ENCODE results near the gene ERCC2. TPM values are rescaled to one million over a fixed set of nuclear protein-coding genes. Genes with fewer than 3 reads are reported as not detected.

Gene ERCC2
- total RNA-seq, 4 donors from 2014 or later = 9.4 to 19.2 (median 15.9) TPM

DNA sequence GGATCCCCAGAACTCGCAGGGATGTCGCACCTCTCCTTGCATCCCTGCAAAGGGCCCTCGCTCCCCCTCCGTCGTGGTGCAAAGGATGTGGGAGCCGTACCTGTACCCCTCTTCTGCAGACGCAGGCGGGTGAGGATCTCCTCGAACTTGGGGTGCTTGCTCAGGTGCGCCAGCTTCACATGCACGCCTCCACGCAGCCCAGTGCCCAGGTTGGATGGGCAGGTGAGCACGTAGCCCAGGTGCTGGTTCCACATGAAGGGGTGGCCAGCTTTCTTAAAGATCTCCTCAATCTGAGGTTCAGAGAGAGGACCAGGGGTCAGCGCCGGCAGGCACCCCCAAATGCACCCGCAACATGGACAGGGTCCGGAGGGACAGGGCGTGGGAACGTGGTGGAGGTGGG is 63.0 kb downstream of the ERCC2 start:
- no peaks in the 10 kb centered on the region for H3K27me3 ChIP-seq
- no peak overlapping the region for H3K27ac ChIP-seq
- 87 to 96% methylated on average over 9 to 15 of the region's 19 CpGs for WGBS, 2 donors
- intact Hi-C loops (cut with DNase I) = no loop called here
- H3K4me1 ChIP-seq = no peaks in the 10 kb centered on the region
- no peaks in the 10 kb centered on the region for H3K36me3 ChIP-seq
- TF ChIP-seq CTCF (IDR thresholded peaks at IDR 0.05) = no peak
- TF ChIP-seq POLR2A (IDR thresholded peaks at IDR 0.05) = no peak
- no peak for DNase-seq
- no peaks in the 10 kb centered on the region for H3K9me3 ChIP-seq
- H3K4me3 ChIP-seq (replicated peaks in 1 of 3) = no peak overlapping the region

GRCh38 chr19:45306518-45307027 is 63.8 kb downstream of the ERCC2 start:
- no peak for TF ChIP-seq POLR2A (IDR thresholded peaks at IDR 0.05)
- no peak for TF ChIP-seq CTCF (IDR thresholded peaks at IDR 0.05)
- intact Hi-C loops (cut with DNase I) = no loop called here
- H3K9me3 ChIP-seq = no peaks in the 10 kb centered on the region
- 63 to 67% methylated on average over 17 of the region's 18 CpGs for WGBS, 2 donors
- no peak for DNase-seq
- no peaks in the 10 kb centered on the region for H3K36me3 ChIP-seq
- H3K27me3 ChIP-seq = no peaks in the 10 kb centered on the region
- H3K4me1 ChIP-seq = no peaks in the 10 kb centered on the region
- no peak overlapping the region for H3K4me3 ChIP-seq (replicated peaks in 1 of 3)
- H3K27ac ChIP-seq = no peak overlapping the region

- no peak overlapping the region for H3K27ac ChIP-seq
- WGBS, 2 donors = 55 to 56% methylated on average over 8 to 9 of the region's 9 CpGs
- H3K4me1 ChIP-seq = no peaks in the 10 kb centered on the region
- H3K9me3 ChIP-seq = no peaks in the 10 kb centered on the region
- peaks cover 0 to 1% of the 10 kb centered on the region in 2 donors for H3K36me3 ChIP-seq
- no peak for TF ChIP-seq POLR2A (IDR thresholded peaks at IDR 0.05)
- no peak for TF ChIP-seq CTCF (IDR thresholded peaks at IDR 0.05)
- DNase-seq = no peak
- no peaks in the 10 kb centered on the region for H3K27me3 ChIP-seq
- H3K4me3 ChIP-seq (replicated peaks in 1 of 3) = no peak overlapping the region
- intact Hi-C loops (cut with DNase I) = no loop called here
Measured at GRCh38 chr19:45306040-45306439, 64.3 kb downstream of the ERCC2 start.

- H3K27me3 ChIP-seq = no peaks in the 10 kb centered on the region
- DNase-seq = no peak
- WGBS, 2 donors = 24 to 25% methylated on average over 5 of the region's 5 CpGs
Measured at GRCh38 chr19:45305421-45305820, 65.0 kb downstream of the ERCC2 start.

DNA sequence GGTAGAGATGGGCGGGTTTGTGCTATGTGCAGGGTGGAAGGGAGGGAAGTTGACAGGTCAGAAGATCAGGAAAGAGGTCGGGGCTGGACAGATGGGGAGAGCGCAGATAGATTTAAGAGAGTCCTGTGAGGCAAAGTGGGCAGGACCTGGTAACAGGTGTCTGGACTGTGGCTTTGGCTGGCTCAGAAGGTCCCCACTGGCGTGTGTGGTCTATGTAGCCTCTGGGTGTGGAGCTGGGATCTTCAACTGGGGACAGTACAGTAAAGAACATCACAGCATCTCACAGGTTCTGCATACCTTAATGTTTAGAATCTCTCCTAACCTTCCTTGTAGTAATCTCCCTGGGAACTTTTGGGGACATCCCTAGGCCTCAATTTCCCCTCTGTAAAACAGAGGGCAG is 65.4 kb downstream of the ERCC2 start:
- Histone ChIP-seq H3K27me3 (no peaks in the 10 kb centered on the region), H3K4me3 (replicated peaks in 1 of 3) (no peak overlapping the region), H3K4me1 (no peaks in the 10 kb centered on the region), H3K9me3 (no peaks in the 10 kb centered on the region), H3K36me3 (peaks cover 0 to 4% of the 10 kb centered on the region in 2 donors), H3K27ac (no peak overlapping the region)
- no peak for TF ChIP-seq CTCF (IDR thresholded peaks at IDR 0.05)
- no peak for TF ChIP-seq POLR2A (IDR thresholded peaks at IDR 0.05)
- 60 to 70% methylated on average over 4 of the region's 4 CpGs for WGBS, 2 donors
- no peak for DNase-seq
- intact Hi-C loops (cut with DNase I) = no loop called here

More at GRCh38 chr19:45305421-45305820, 65.0 kb downstream of the ERCC2 start:
- H3K9me3 ChIP-seq = no peaks in the 10 kb centered on the region
- TF ChIP-seq POLR2A (IDR thresholded peaks at IDR 0.05) (no peak), CTCF (IDR thresholded peaks at IDR 0.05) (no peak)
- H3K36me3 ChIP-seq = peaks cover 0 to 4% of the 10 kb centered on the region in 2 donors
- no peaks in the 10 kb centered on the region for H3K4me1 ChIP-seq
- H3K4me3 ChIP-seq (replicated peaks in 1 of 3) = no peak overlapping the region
- intact Hi-C loops (cut with DNase I) = no loop called here
- no peak overlapping the region for H3K27ac ChIP-seq

Measured in thyroid gland (tissue), 4 donors.